ENCODE results near the gene MRPL1.

The MRPL1 gene

GRCh38 chr4:77913348-77913747, 50.7 kb downstream of the MRPL1 start:
- TF ChIP-seq POLR2AphosphoS5 (IDR thresholded peaks at IDR 0.05; ENCODE audit: borderline replicate concordance, low read depth, low read length): no peak
- TF ChIP-seq EZH2 (IDR thresholded peaks at IDR 0.05): no peak
- TF ChIP-seq FOXP2 (optimal IDR thresholded peaks at IDR 0.05; ENCODE audit: control extremely low read depth, extremely low read length, insufficient read depth): no peak
- H3K36me3 ChIP-seq (ENCODE audit: insufficient read depth, low read length): peaks cover 40% of the 10 kb centered on the region
- DNase-seq (ENCODE audit: low read depth, low spot score): no peak
- no peak overlapping the region for H3K27ac ChIP-seq
- H3K4me3 ChIP-seq: no peak overlapping the region
- no peak overlapping the region for H3K9ac ChIP-seq (ENCODE audit: insufficient read length)
- no peaks in the 10 kb centered on the region for H3K9me3 ChIP-seq (ENCODE audit: low read depth, low read length)

- DNase-seq (ENCODE audit: low read depth, low spot score): no peak
- no peak overlapping the region for H3K27ac ChIP-seq
- H3K4me3 ChIP-seq: no peak overlapping the region
Observed at GRCh38 chr4:77917075-77917474, 54.4 kb downstream of the MRPL1 start.

DNA sequence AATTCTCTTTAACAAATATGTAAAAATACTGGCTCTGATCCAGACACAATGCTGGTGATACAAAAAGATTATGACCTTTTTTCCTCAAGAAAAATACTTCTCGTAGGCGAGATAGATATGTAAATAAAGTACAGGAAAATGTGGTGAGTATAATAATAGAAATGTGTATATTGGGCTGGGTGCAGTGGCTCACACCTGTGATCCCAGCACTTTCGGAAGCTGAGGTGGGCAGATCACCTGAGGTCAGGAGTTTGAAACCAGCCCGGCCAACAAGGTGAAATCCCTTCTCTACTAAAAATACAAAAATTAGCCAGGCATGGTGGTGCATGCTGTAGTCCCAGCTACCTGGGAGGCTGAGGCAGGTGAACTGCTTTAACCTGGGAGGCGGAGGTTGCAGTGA, 55.0 kb downstream of the MRPL1 start:
- Histone ChIP-seq H3K9ac (ENCODE audit: insufficient read length) (no peak overlapping the region), H3K27ac (no peak overlapping the region), H3K4me3 (no peak overlapping the region), H3K36me3 (ENCODE audit: insufficient read depth, low read length) (peaks cover 4% of the 10 kb centered on the region; the same call in 1 of the 2 replicates), H3K9me3 (ENCODE audit: low read depth, low read length) (no peaks in the 10 kb centered on the region)
- TF ChIP-seq FOXP2 (optimal IDR thresholded peaks at IDR 0.05; ENCODE audit: control extremely low read depth, extremely low read length, insufficient read depth) (no peak), POLR2AphosphoS5 (IDR thresholded peaks at IDR 0.05; ENCODE audit: borderline replicate concordance, low read depth, low read length) (no peak), EZH2 (IDR thresholded peaks at IDR 0.05) (no peak)
- DNase-seq (ENCODE audit: low read depth, low spot score): no peak

More at GRCh38 chr4:77917075-77917474, 54.4 kb downstream of the MRPL1 start:
- Histone ChIP-seq H3K9ac (ENCODE audit: insufficient read length) (no peak overlapping the region), H3K9me3 (ENCODE audit: low read depth, low read length) (no peaks in the 10 kb centered on the region), H3K36me3 (ENCODE audit: insufficient read depth, low read length) (peaks cover 7% of the 10 kb centered on the region)
- TF ChIP-seq POLR2AphosphoS5 (IDR thresholded peaks at IDR 0.05; ENCODE audit: borderline replicate concordance, low read depth, low read length) (no peak), EZH2 (IDR thresholded peaks at IDR 0.05) (no peak), FOXP2 (optimal IDR thresholded peaks at IDR 0.05; ENCODE audit: control extremely low read depth, extremely low read length, insufficient read depth) (no peak)

- no peaks in the 10 kb centered on the region for H3K9me3 ChIP-seq (ENCODE audit: low read depth, low read length)
- H3K9ac ChIP-seq (ENCODE audit: insufficient read length): no peak overlapping the region
- H3K4me3 ChIP-seq: no peak overlapping the region
- H3K27ac ChIP-seq: no peak overlapping the region
- TF ChIP-seq FOXP2 (optimal IDR thresholded peaks at IDR 0.05; ENCODE audit: control extremely low read depth, extremely low read length, insufficient read depth) (no peak), EZH2 (IDR thresholded peaks at IDR 0.05) (no peak), POLR2AphosphoS5 (IDR thresholded peaks at IDR 0.05; ENCODE audit: borderline replicate concordance, low read depth, low read length) (no peak)
- peaks cover 7% of the 10 kb centered on the region; the same call in 1 of the 2 replicates for H3K36me3 ChIP-seq (ENCODE audit: insufficient read depth, low read length)
- DNase-seq (ENCODE audit: low read depth, low spot score): no peak
Observed at GRCh38 chr4:77920371-77920770, 57.7 kb downstream of the MRPL1 start.

- peak overlapping the region; percentile 53; the same call in 1 of the 2 replicates for H3K27ac ChIP-seq
- TF ChIP-seq FOXP2 (optimal IDR thresholded peaks at IDR 0.05; ENCODE audit: control extremely low read depth, extremely low read length, insufficient read depth) (no peak), POLR2AphosphoS5 (IDR thresholded peaks at IDR 0.05; ENCODE audit: borderline replicate concordance, low read depth, low read length) (no peak), EZH2 (IDR thresholded peaks at IDR 0.05) (no peak)
- peak; percentile 30 for DNase-seq (ENCODE audit: low read depth, low spot score)
- no peak overlapping the region for H3K4me3 ChIP-seq
- no peaks in the 10 kb centered on the region for H3K9me3 ChIP-seq (ENCODE audit: low read depth, low read length)
- H3K9ac ChIP-seq (ENCODE audit: insufficient read length): no peak overlapping the region
- peaks cover 7% of the 10 kb centered on the region; the same call in 1 of the 2 replicates for H3K36me3 ChIP-seq (ENCODE audit: insufficient read depth, low read length)
Observed at GRCh38 chr4:77921701-77922100, 59.1 kb downstream of the MRPL1 start.

DNA sequence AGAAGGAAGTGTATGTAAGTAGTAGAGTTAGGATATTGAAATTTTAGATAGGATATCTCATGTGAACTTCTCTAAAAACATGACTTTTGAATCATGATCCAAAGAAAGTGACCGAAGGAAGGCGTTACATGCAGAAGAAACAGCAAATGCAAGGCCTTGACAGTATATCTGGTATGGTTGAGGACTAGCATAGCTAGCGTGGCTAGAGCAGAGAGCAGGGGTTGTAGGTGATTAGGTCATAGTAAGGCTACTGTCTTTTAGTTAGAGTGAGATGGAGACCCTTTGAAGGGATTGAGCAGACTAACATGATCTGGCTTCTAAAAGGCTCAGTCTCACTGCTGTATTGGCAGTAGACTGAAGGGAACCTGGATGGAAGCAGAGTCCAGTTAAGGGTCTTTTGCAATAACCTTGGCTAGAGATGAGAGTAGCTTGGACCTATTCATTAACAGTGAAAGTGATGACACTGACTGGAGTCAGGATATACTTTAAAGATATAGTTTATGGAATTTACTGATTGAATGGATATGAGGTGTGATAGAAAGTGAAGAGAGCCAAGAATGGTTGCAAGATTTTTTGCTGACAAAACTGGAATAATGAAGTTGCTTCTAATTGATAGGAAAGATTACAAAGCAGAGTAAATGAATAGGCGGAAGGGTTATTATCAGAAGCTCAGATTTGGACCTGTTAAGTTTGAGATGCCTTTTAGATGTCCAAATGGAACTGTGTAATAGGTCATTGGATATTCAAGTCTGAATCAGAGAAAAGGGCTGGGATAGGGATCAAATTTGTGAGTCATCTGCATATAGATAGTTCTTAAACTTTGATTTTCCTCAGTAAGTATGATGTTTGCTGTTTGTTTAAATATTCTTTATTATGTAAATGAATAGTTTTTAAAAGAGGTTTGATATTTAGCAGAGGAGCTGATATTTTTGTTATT, 59.8 kb downstream of the MRPL1 start:
- peaks cover 7% of the 10 kb centered on the region; the same call in 1 of the 2 replicates for H3K36me3 ChIP-seq (ENCODE audit: insufficient read depth, low read length)
- H3K9ac ChIP-seq (ENCODE audit: insufficient read length): no peak overlapping the region
- no peak overlapping the region for H3K4me3 ChIP-seq
- TF ChIP-seq FOXP2 (optimal IDR thresholded peaks at IDR 0.05; ENCODE audit: control extremely low read depth, extremely low read length, insufficient read depth) (no peak), POLR2AphosphoS5 (IDR thresholded peaks at IDR 0.05; ENCODE audit: borderline replicate concordance, low read depth, low read length) (no peak), EZH2 (IDR thresholded peaks at IDR 0.05) (no peak)
- no peak overlapping the region for H3K27ac ChIP-seq
- no peak for DNase-seq (ENCODE audit: low read depth, low spot score)
- H3K9me3 ChIP-seq (ENCODE audit: low read depth, low read length): no peaks in the 10 kb centered on the region

DNA sequence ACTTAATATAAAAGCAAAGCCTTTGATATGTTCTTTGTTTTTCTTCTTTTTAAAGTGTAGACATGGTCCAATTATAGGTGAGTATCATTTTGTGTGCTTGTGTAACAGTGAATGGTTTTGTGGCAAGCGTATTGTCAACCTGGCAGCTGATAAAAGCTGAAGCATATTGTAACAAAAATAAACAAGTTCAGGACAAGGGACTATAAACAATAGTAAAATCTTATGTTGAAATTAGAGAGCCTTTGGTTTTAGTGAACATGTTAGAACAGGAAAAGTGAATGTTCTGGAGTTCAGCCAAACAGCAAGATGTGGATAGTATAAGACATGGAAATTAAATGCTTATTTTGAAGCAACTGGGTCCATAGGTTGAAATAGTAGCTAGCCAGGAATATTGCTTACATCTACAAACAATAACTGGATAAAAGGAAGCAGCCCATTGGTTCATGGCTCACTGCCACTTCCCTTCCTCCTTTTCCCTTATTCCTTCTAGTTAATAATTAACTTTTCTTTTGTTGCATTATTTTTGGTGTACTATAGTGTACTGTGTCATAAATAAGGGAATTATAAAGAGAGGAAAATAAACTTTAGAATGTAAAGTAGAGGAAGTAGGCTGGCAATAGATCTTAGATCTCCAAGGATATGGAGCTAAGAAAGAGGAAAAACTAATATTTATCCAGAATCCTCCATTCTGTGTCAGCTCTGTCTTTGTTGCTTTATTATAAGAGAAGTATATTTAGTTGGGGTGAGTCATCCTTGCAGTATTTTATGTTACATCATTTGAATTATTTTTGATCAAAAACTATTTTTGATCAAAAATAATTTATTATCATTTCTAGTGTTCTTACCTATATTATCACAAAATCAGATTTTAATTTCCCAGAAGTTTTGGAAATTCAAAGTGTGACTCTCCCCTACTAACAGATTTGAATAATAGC, 65.6 kb downstream of the MRPL1 start:
- TF ChIP-seq FOXP2 (optimal IDR thresholded peaks at IDR 0.05; ENCODE audit: control extremely low read depth, extremely low read length, insufficient read depth) (no peak), EZH2 (IDR thresholded peaks at IDR 0.05) (no peak), POLR2AphosphoS5 (IDR thresholded peaks at IDR 0.05; ENCODE audit: borderline replicate concordance, low read depth, low read length) (no peak)
- no peak overlapping the region for H3K9ac ChIP-seq (ENCODE audit: insufficient read length)
- H3K9me3 ChIP-seq (ENCODE audit: low read depth, low read length): no peaks in the 10 kb centered on the region
- DNase-seq (ENCODE audit: low read depth, low spot score): no peak
- no peak overlapping the region for H3K27ac ChIP-seq
- no peak overlapping the region for H3K4me3 ChIP-seq
- H3K36me3 ChIP-seq (ENCODE audit: insufficient read depth, low read length): peaks cover 9% of the 10 kb centered on the region

Measured in SK-N-MC (cell line).